Measurements from ENCODE around the gene PSORS1C1. TPM values are rescaled to one million over a fixed set of nuclear protein-coding genes. Genes with fewer than 3 reads are reported as not detected.
"Not testable (repeated sequence)": the region's sequence is repeated elsewhere in the genome, so short reads cannot be mapped to it uniquely, and the experiment has no call there.

The PSORS1C1 gene
- polyA plus RNA-seq (not detected in 2 replicates), polyA minus RNA-seq (not detected in 2 replicates)

- TF ChIP-seq MXI1 (conservative IDR thresholded peaks at IDR 0.05; ENCODE audit: poor library complexity, severe bottlenecking) (no peak), POLR2AphosphoS5 (IDR thresholded peaks at IDR 0.05) (no peak), EZH2 (IDR thresholded peaks at IDR 0.05; ENCODE audit: borderline replicate concordance, insufficient read depth, low read length, poor library complexity, severe bottlenecking) (no peak), EP300 (conservative IDR thresholded peaks at IDR 0.05; ENCODE audit: poor library complexity, severe bottlenecking) (no peak), RAD21 (conservative IDR thresholded peaks at IDR 0.05) (no peak), CTCF (IDR thresholded peaks at IDR 0.05; ENCODE audit: poor library complexity, severe bottlenecking) (no peak), SMC3 (conservative IDR thresholded peaks at IDR 0.05; ENCODE audit: poor library complexity) (no peak), TAF1 (IDR thresholded peaks at IDR 0.05; ENCODE audit: low read depth) (no peak), REST (IDR thresholded peaks at IDR 0.05; ENCODE audit: borderline replicate concordance) (no peak)
- no peaks in the 10 kb centered on the region for H3K79me2 ChIP-seq (replicated peaks; ENCODE audit: insufficient read depth, low read length)
- no peak within 1 kb of the TSS for H3K27ac ChIP-seq (ENCODE audit: low read length)
- no peak within 1 kb of the TSS for H3K4me3 ChIP-seq (ENCODE audit: low read length)
- no peaks in the 10 kb centered on the region for H3K27me3 ChIP-seq (ENCODE audit: insufficient read depth, low read depth, low read length)
- no peaks in the 10 kb centered on the region for H3K36me3 ChIP-seq (ENCODE audit: insufficient read depth, low read length)
- H2AFZ ChIP-seq (ENCODE audit: low read depth, low read length), result no peak within 1 kb of the TSS
- no peaks in the 10 kb centered on the region for H4K20me1 ChIP-seq (ENCODE audit: insufficient read depth)
- no peaks in the 10 kb centered on the region for H3K9me2 ChIP-seq (ENCODE audit: insufficient read depth, low read length)
- H3K4me2 ChIP-seq (ENCODE audit: low read length), result no peak within 1 kb of the TSS
- H3K9ac ChIP-seq (ENCODE audit: low read length), result no peak within 1 kb of the TSS
- no peaks in the 10 kb centered on the region for H3F3A ChIP-seq (ENCODE audit: insufficient read depth, low read length, poor library complexity, severe bottlenecking)
- H3K9me3 ChIP-seq (ENCODE audit: low read length), result no peaks in the 10 kb centered on the region
These were observed at the start of gene PSORS1C1 for GRCh38 chr6:31114541-31114878. TSS of gene PSORS1C1 (plus strand) at chr6:31114800. CDS start at chr6:31129633, 14,833 bp downstream.

GRCh38 chr6:31065556-31065955 is 49.0 kb upstream of the PSORS1C1 start:
- Histone ChIP-seq H3K36me3 (ENCODE audit: insufficient read depth, low read length) (no peaks in the 10 kb centered on the region), H3K79me2 (replicated peaks; ENCODE audit: insufficient read depth, low read length) (no peaks in the 10 kb centered on the region), H4K20me1 (ENCODE audit: insufficient read depth) (no peaks in the 10 kb centered on the region), H3K9me3 (ENCODE audit: low read length) (no peaks in the 10 kb centered on the region), H3F3A (ENCODE audit: insufficient read depth, low read length, poor library complexity, severe bottlenecking) (no peaks in the 10 kb centered on the region), H3K4me2 (ENCODE audit: low read length) (no peak overlapping the region), H3K4me3 (ENCODE audit: low read length) (no peak overlapping the region), H3K9me2 (ENCODE audit: insufficient read depth, low read length) (no peaks in the 10 kb centered on the region), H3K9ac (ENCODE audit: low read length) (no peak overlapping the region), H3K27ac (ENCODE audit: low read length) (no peak overlapping the region), H3K27me3 (ENCODE audit: insufficient read depth, low read depth, low read length) (no peaks in the 10 kb centered on the region), H2AFZ (ENCODE audit: low read depth, low read length) (no peak overlapping the region)
- no peak for TF ChIP-seq CTCF (IDR thresholded peaks at IDR 0.05; ENCODE audit: poor library complexity, severe bottlenecking)
- TF ChIP-seq POLR2AphosphoS5 (IDR thresholded peaks at IDR 0.05), result no peak
- no peak for TF ChIP-seq EZH2 (IDR thresholded peaks at IDR 0.05; ENCODE audit: borderline replicate concordance, insufficient read depth, low read length, poor library complexity, severe bottlenecking)
- no peak for TF ChIP-seq MXI1 (conservative IDR thresholded peaks at IDR 0.05; ENCODE audit: poor library complexity, severe bottlenecking)
- no peak for TF ChIP-seq RAD21 (conservative IDR thresholded peaks at IDR 0.05)
- TF ChIP-seq SMC3 (conservative IDR thresholded peaks at IDR 0.05; ENCODE audit: poor library complexity), result no peak
- TF ChIP-seq EP300 (conservative IDR thresholded peaks at IDR 0.05; ENCODE audit: poor library complexity, severe bottlenecking), result no peak
- no peak for TF ChIP-seq REST (IDR thresholded peaks at IDR 0.05; ENCODE audit: borderline replicate concordance)
- TF ChIP-seq TAF1 (IDR thresholded peaks at IDR 0.05; ENCODE audit: low read depth), result no peak

GRCh38 chr6:31067028-31067427 is 47.6 kb upstream of the PSORS1C1 start:
- not testable (repeated sequence) for H3K36me3 ChIP-seq (ENCODE audit: insufficient read depth, low read length); H3K9ac ChIP-seq (ENCODE audit: low read length); H3K79me2 ChIP-seq (replicated peaks; ENCODE audit: insufficient read depth, low read length); H3K4me3 ChIP-seq (ENCODE audit: low read length); H3K4me2 ChIP-seq (ENCODE audit: low read length); H3K27ac ChIP-seq (ENCODE audit: low read length); H2AFZ ChIP-seq (ENCODE audit: low read depth, low read length); H3K27me3 ChIP-seq (ENCODE audit: insufficient read depth, low read depth, low read length); H3K9me2 ChIP-seq (ENCODE audit: insufficient read depth, low read length); H3K9me3 ChIP-seq (ENCODE audit: low read length); H4K20me1 ChIP-seq (ENCODE audit: insufficient read depth); H3F3A ChIP-seq (ENCODE audit: insufficient read depth, low read length, poor library complexity, severe bottlenecking)
